Non-pigmented ciliary epithelial cell (primary cell): ENCODE results near the gene TPCN1.
A peak's percentile ranks its signal among the peaks of the same experiment; 100 is the strongest.
"Not testable (repeated sequence)": the region's sequence is repeated elsewhere in the genome, so short reads cannot be mapped to it uniquely, and the experiment has no call there.

ENCODE experiments used
- DNase-seq: peaks from one replicate; pipeline ENCODE4 v3.0.0-alpha.2; 2010; ENCODE audit warnings: low read depth

The TPCN1 gene

GRCh38 chr12:113196990-113197389, 24.3 kb upstream of the TPCN1 start:
- no peak for DNase-seq

GRCh38 chr12:113197518-113198077, 23.7 kb upstream of the TPCN1 start:
- no peak for DNase-seq

GRCh38 chr12:113198296-113198695, 23.0 kb upstream of the TPCN1 start:
- no peak for DNase-seq

GRCh38 chr12:113200021-113200797, 21.1 kb upstream of the TPCN1 start:
- no peak for DNase-seq

GRCh38 chr12:113201187-113202177, 19.8 kb upstream of the TPCN1 start:
- DNase-seq: no peak

- DNase-seq: no peak
These were observed 18.8 kb upstream of the TPCN1 start for GRCh38 chr12:113202300-113203075.

- no peak for DNase-seq
These were observed 17.2 kb upstream of the TPCN1 start for GRCh38 chr12:113203852-113204760.

GRCh38 chr12:113204804-113205203, 16.5 kb upstream of the TPCN1 start:
- no peak for DNase-seq

- DNase-seq: not testable (repeated sequence)
These were observed 14.5 kb upstream of the TPCN1 start for GRCh38 chr12:113206802-113207201.

GRCh38 chr12:113207613-113208040, 13.6 kb upstream of the TPCN1 start:
- no peak for DNase-seq

GRCh38 chr12:113208041-113208934, 13.0 kb upstream of the TPCN1 start:
- DNase-seq: no peak

GRCh38 chr12:113211160-113211559, 10.1 kb upstream of the TPCN1 start:
- DNase-seq: no peak

- peak; percentile 98 for DNase-seq
These were observed 6.3 kb upstream of the TPCN1 start for GRCh38 chr12:113214895-113215400.

- DNase-seq: no peak
These were observed 5.2 kb upstream of the TPCN1 start for GRCh38 chr12:113216027-113216426.

- no peak for DNase-seq
These were observed 577 bp upstream of the TPCN1 start for GRCh38 chr12:113220593-113221180.

- no peak for DNase-seq
These were observed 899 bp downstream of the TPCN1 start for GRCh38 chr12:113221997-113222729.

- peak; percentile 71 for DNase-seq
These were observed 1.7 kb downstream of the TPCN1 start for GRCh38 chr12:113222730-113223531.
